ENCODE data around the gene SPATA13. TPM values are rescaled to one million over a fixed set of nuclear protein-coding genes. Genes with fewer than 3 reads are reported as not detected.
"Not testable (repeated sequence)": the region's sequence is repeated elsewhere in the genome, so short reads cannot be mapped to it uniquely, and the experiment has no call there.

The SPATA13 gene
- total RNA-seq, 4 donors from 2014 or later: 10.0 to 24.6 (median 13.4) TPM

GRCh38 chr13:24308068-24308445, 147.5 kb downstream of the SPATA13 start:
- peak overlapping the region in 2 of 4 donors; percentile 14 to 52 for H3K27ac ChIP-seq
- H3K4me1 ChIP-seq: peaks cover 0 to 4% (median 0%) of the 10 kb centered on the region in 3 donors
- no peaks in the 10 kb centered on the region for H3K9me3 ChIP-seq
- no peak for TF ChIP-seq POLR2AphosphoS5 (IDR thresholded peaks at IDR 0.05)
- no peak for TF ChIP-seq POLR2A (IDR thresholded peaks at IDR 0.05)
- TF ChIP-seq EP300 (IDR thresholded peaks at IDR 0.05): no peak
- TF ChIP-seq CTCF (IDR thresholded peaks at IDR 0.05): no peak
- peaks cover 0 to 15% of the 10 kb centered on the region in 2 donors for H3K36me3 ChIP-seq
- H3K4me3 ChIP-seq: no peak overlapping the region
- ATAC-seq: no peak
- 91% methylated on average over 7 of the region's 33 CpGs; no CpG with 5 or more reads in 1 of the 2 donors for WGBS, 2 donors (ENCODE audit: low coverage in 1 of 2)
- H3K27me3 ChIP-seq: no peaks in the 10 kb centered on the region

- H3K4me3 ChIP-seq: no peak overlapping the region
- H3K27ac ChIP-seq: peak overlapping the region in 1 of 4 donors; percentile 52
- H3K9me3 ChIP-seq: no peaks in the 10 kb centered on the region
- 72 to 86% methylated on average over 6 to 11 of the region's 37 CpGs for WGBS, 2 donors (ENCODE audit: low coverage in 1 of 2)
- H3K27me3 ChIP-seq: no peaks in the 10 kb centered on the region
- ATAC-seq: no peak
- peaks cover 0 to 10% of the 10 kb centered on the region in 2 donors for H3K36me3 ChIP-seq
- TF ChIP-seq CTCF (IDR thresholded peaks at IDR 0.05) (no peak), EP300 (IDR thresholded peaks at IDR 0.05) (no peak)
- peaks cover 0 to 4% (median 0%) of the 10 kb centered on the region in 3 donors for H3K4me1 ChIP-seq
Measured at GRCh38 chr13:24308488-24309020, 148.0 kb downstream of the SPATA13 start.

GRCh38 chr13:24309300-24309699, 148.8 kb downstream of the SPATA13 start, which contains the start of gene C1QTNF9:
Gene C1QTNF9 (plus strand): TSS chr13:24309580. CDS start chr13:24316004, 6,424 bp downstream.
- WGBS, 2 donors (ENCODE audit: low coverage in 1 of 2): 41 to 57% methylated on average over 1 to 2 of the region's 2 CpGs
- not testable (repeated sequence) for H3K4me3 ChIP-seq, ATAC-seq, H3K4me1 ChIP-seq, H3K9me3 ChIP-seq, H3K27me3 ChIP-seq, H3K36me3 ChIP-seq
- H3K27ac ChIP-seq: peak within 1 kb of the TSS in 1 of 4 donors; percentile 52

- Histone ChIP-seq H3K4me3 (no peak overlapping the region), H3K27ac (no peak overlapping the region), H3K9me3 (no peaks in the 10 kb centered on the region), H3K27me3 (no peaks in the 10 kb centered on the region), H3K4me1 (no peaks in the 10 kb centered on the region), H3K36me3 (no peaks in the 10 kb centered on the region)
- TF ChIP-seq CTCF (IDR thresholded peaks at IDR 0.05): peak in 2 of 4 experiments; percentile 10 to 29
- no peak for TF ChIP-seq POLR2AphosphoS5 (IDR thresholded peaks at IDR 0.05)
- WGBS, 2 donors (ENCODE audit: low coverage in 1 of 2): 17 to 31% methylated on average over 5 of the region's 5 CpGs
- ATAC-seq: no peak
Measured at GRCh38 chr13:24313439-24313838, 152.9 kb downstream of the SPATA13 start.

GRCh38 chr13:24317835-24318234, 157.3 kb downstream of the SPATA13 start:
- 85 to 91% methylated on average over 3 to 4 of the region's 10 CpGs for WGBS, 2 donors (ENCODE audit: low coverage in 1 of 2)
- not testable (repeated sequence) for H3K4me3 ChIP-seq, H3K36me3 ChIP-seq, H3K27me3 ChIP-seq, H3K27ac ChIP-seq, ATAC-seq, H3K4me1 ChIP-seq, H3K9me3 ChIP-seq

- ATAC-seq, H3K36me3 ChIP-seq, H3K4me3 ChIP-seq, H3K27ac ChIP-seq, H3K27me3 ChIP-seq, H3K9me3 ChIP-seq, H3K4me1 ChIP-seq: not testable (repeated sequence)
- WGBS, 2 donors (ENCODE audit: low coverage in 1 of 2): 72% methylated on average over 4 of the region's 4 CpGs; no CpG with 5 or more reads in 1 of the 2 donors
Measured at GRCh38 chr13:24318878-24319277, 158.4 kb downstream of the SPATA13 start.

- WGBS, 2 donors (ENCODE audit: low coverage in 1 of 2): 80% methylated on average over 3 of the region's 6 CpGs; no CpG with 5 or more reads in 1 of the 2 donors
- H3K9me3 ChIP-seq, H3K27me3 ChIP-seq, H3K4me3 ChIP-seq, H3K4me1 ChIP-seq, H3K36me3 ChIP-seq, H3K27ac ChIP-seq, ATAC-seq: not testable (repeated sequence)
Measured at GRCh38 chr13:24319641-24320040, 159.1 kb downstream of the SPATA13 start.

GRCh38 chr13:24321416-24321815, 160.9 kb downstream of the SPATA13 start:
- H3K27me3 ChIP-seq, ATAC-seq, H3K36me3 ChIP-seq, H3K4me3 ChIP-seq, H3K4me1 ChIP-seq, H3K27ac ChIP-seq, H3K9me3 ChIP-seq: not testable (repeated sequence)
- WGBS, 2 donors (ENCODE audit: low coverage in 1 of 2): 90% methylated on average over 5 to 7 of the region's 8 CpGs

GRCh38 chr13:24322470-24322869, 161.9 kb downstream of the SPATA13 start:
- not testable (repeated sequence) for H3K36me3 ChIP-seq, H3K4me1 ChIP-seq, H3K4me3 ChIP-seq, ATAC-seq, H3K9me3 ChIP-seq, H3K27ac ChIP-seq
- H3K27me3 ChIP-seq: peaks cover 12% of the 10 kb centered on the region
- WGBS, 2 donors (ENCODE audit: low coverage in 1 of 2): 40 to 100% methylated on average over 1 of the region's 2 CpGs
